SH-SY5Y (cell line): ENCODE results near the gene JCAD.

Experiments
- GATA2 ChIP-seq: IDR thresholded peaks from 2 replicates; pipeline ENCODE4 v1.6.1; 2011; ENCODE audit warnings: mild to moderate bottlenecking, low read depth, low read length
- GATA3 ChIP-seq: IDR thresholded peaks from 2 replicates; pipeline ENCODE4 v1.6.1; 2011; ENCODE audit warnings: low read depth, mild to moderate bottlenecking, low read length, moderate library complexity

DNA sequence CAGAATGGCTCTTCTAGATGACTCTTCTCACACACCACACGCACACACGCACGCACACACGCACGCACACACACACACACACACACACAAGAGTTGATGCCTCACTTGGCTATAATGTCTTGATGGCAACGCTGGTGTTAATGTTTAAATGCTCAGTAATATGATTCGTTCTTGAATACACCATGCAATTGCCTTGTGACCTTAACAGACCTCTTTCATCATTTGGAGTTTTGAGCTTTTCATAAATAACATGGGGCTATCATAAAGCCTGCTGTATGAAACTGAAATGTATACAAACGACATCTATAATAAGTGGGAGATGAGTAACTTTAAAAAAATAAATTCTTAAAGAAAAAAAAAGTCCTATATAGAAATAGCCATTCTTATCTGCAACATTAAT, 8.2 kb downstream of the JCAD start:
- TF ChIP-seq GATA3 (no peak), GATA2 (no peak)
